H4 (cell line): ENCODE measurements around the gene RAPH1. TPM values are rescaled to one million over a fixed set of nuclear protein-coding genes. Genes with fewer than 3 reads are reported as not detected.

Source experiments
- DNase-seq: peaks from one replicate; pipeline ENCODE4 v3.0.0-alpha.2; 2015; ENCODE audit warnings: low spot score
- total RNA-seq: library from RNA; depleted of rRNA; stranded (reverse); fragments of >200 nt; shearing (Covaris generic); gene quantifications from 2 replicates; pipeline ENCODE4 v1.2.3, GENCODE V29; 2014; rRNA removed

The RAPH1 gene
- total RNA-seq, 1 experiment from 2014 or later, result 3.6 TPM

DNA sequence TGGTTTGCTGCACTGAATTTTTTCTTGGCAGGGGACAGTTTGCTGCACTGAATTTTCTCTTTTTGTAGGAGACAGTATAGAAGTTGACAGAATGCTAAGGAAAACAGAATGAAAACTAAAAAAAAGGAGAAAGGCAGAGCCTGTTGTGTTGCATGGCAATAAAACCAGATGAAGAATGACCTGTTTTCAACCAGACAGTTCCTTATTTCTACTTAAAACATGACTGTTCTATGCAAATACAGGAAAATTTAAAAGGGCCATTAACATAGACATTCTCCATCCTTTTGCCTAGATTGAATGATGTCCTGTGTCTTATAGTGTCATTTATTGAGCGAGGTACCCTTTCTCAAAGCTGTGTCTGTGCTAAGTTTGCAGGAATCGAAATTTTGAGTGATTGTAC is 173.6 kb downstream of the RAPH1 start:
- no peak for DNase-seq

DNA sequence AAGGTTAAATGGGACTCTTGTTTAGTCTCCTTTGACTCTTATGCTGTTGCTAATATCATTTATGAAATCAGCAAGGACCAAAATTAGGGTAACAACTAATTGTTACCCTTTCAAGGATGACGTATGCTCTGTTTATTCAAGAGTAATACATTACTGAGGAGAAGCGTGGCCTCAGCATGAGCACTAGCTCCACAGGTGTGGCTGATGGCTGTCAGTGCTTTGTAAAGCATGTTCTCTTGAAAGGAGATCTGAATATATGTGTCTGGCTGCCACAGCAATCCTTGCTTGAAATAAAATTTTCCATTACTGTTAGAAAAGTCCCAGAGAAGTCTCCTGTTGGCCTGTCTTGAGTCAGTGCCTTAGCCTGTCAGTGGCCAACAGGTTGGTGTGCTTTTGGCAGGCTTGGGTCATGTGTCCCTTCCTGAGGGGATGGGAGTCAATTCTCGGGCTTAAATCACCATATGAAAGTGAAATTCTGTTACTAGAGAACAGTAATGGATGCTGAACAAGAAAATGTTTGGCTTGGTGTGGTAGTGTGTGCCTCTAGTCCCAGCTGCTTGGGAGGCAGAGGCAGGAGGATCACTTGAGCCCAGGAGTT is 174.2 kb downstream of the RAPH1 start:
- no peak for DNase-seq

DNA sequence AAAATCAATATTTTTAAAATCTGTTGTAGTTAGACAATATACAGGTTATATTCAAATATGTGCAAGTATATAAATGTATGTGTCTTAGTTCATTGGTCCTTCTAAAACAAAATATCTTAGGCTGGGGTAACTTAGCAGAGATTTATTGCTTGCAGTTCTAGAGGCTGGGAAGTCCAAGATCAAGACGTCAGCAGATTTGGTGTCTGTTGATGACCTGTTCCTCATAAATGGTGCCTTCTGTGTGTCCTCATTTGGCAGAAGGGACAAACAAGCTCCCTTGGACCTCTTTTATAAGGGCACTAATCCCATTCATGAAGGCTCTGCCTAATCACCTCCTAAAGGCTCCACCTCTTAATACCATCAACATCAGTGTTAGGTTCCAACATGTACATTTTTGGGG is 175.7 kb downstream of the RAPH1 start:
- DNase-seq, result no peak

DNA sequence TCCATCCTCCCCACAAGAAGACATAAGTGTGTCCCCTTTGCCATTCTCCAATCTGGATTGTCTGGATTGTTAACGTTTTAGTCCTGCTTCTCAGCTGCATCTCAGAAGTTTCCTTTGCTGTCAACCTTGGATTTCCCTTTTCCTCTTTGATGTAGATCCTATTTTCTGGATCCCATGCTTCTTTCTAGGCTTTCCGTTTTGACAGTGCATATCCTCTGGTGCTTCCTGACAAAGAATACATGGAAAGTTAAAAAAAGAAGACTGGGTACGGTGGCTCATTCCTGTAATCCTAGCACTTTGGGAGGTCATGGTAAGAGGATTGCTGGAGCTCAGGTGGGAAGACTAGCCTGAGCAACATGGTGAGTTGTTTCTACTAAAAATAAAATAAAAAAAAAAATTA is 180.1 kb downstream of the RAPH1 start:
- DNase-seq, result no peak

DNA sequence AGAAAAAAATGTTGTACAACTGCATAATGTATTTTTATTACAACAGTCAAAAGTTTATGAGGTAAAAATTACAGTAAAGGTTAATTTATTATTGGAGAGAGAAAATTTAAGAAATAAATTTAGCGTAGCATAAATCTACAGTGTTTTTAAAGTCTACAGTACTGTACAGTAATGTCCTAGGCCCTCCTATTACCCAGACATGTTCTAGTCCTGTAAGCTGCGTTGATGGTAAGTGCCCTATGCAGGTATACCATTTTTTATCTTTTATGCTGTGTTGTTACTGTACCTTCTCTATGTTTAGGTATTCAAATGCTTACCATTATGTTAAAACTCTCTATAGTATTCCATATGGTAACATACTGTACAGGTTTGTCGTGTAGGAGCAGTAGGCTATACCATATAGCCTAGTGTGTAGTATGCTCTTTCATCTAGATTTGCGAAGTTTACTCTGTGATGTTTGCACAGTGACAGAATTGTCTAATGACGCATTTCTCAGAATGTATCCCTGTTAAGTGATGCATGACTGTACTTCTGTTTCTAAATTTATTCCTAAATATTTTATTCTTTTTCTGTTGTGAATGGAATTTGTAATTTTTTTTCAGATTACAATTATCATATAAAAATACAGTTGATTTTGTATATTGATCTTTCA is 182.4 kb downstream of the RAPH1 start:
- DNase-seq, result no peak

DNA sequence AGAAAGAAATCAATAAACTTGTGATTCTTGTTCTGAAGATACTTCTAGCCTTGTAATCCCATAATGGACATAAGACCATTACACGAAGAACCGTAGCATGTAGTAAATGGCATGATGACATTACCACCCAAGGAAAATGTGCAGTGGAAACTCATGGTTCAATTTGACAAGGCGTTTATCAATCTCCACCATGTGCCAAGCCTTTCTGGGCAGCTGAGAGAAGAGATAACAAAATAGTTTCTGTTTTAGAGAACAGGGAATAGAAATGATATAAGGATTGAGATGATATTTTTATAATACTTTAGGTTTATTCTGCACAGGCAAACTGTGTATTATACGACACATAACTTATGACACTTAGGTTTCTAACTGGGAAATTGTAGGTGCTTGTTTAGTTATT is 187.7 kb downstream of the RAPH1 start:
- no peak for DNase-seq

DNA sequence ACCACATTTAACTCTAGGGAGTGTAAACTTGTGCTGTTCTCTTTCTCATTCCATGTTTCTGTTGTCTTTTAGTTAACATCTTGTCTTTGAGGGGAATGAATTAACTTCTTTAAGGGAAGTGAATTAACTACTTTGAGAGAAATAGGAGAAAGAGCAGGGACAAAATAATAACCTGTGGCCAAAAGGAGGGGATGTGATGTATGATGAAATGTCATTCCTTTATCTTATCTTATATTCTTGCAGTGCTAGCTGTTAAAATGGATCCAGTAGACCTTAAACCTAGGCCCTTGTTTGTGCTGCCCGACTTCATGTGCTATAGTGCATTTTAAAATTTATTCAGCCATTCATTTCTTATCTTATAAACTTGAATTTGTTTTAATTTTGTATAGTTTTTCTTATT is 188.5 kb downstream of the RAPH1 start:
- no peak for DNase-seq

DNA sequence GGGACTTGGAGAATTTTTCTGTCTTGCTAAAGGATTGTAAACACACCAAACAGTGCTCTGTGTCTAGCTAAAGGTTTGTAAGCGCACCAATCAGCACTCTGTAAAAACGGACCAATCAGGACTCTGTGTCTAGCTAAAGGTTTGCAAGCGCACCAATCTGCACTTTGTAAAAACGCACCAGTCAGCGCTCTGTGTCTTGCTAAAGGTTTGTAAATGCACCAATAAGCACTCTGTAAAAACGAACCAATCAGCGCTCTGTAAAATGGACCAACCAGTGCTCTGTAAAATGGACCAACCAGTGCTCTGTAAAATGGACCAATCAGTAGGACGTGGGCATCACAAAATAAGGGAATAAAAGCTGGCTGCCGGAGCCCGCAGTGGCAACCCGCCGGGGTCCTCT is 190.4 kb downstream of the RAPH1 start:
- DNase-seq, result no peak

Other genes starting within 250 kb of the RAPH1 start
- 31.4 and 31.8 TPM in 2 replicates for gene ABI2, start 206.9 kb downstream of the RAPH1 start, total RNA-seq
- gene CD28, start 171.3 kb upstream of the RAPH1 start, total RNA-seq, result not detected in 2 replicates